ENCODE measurements around the gene GPR32. TPM values are rescaled to one million over a fixed set of nuclear protein-coding genes. Genes with fewer than 3 reads are reported as not detected.

Gene GPR32
- total and polyA plus RNA-seq, 2 of the 8 experiments (the other 6 are each of a cell fraction or from before 2014, with no cell fraction given), result not detected

- TF ChIP-seq RNF2 (IDR thresholded peaks at IDR 0.05; ENCODE audit: borderline replicate concordance, low read depth, low read length, missing control alignments, poor library complexity, severe bottlenecking) (peak; percentile 33), E2F6 (IDR thresholded peaks at IDR 0.05) (peak; percentile 80), ASH2L (IDR thresholded peaks at IDR 0.05; ENCODE audit: low read length) (no peak), SAP30 (IDR thresholded peaks at IDR 0.05; ENCODE audit: insufficient read depth, insufficient replicate concordance, low read length) (no peak), POLR2AphosphoS5 (IDR thresholded peaks at IDR 0.05; ENCODE audit: low read depth, low read length) (no peak), MAFK (IDR thresholded peaks at IDR 0.05; ENCODE audit: low read depth, low read length) (no peak), CHD1 (IDR thresholded peaks at IDR 0.05; ENCODE audit: low read depth, low read length) (no peak), TBP (IDR thresholded peaks at IDR 0.05; ENCODE audit: low read depth, low read length) (no peak)
- TF ChIP-seq, protein P1, sequence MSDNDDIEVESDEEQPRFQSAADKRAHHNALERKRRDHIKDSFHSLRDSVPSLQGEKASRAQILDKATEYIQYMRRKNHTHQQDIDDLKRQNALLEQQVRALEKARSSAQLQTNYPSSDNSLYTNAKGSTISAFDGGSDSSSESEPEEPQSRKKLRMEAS (IDR thresholded peaks at IDR 0.05), result peak; percentile 78
Measured at GRCh38 chr19:50820086-50820485, 49.8 kb downstream of the GPR32 start (continued).
